ENCODE measurements around the gene PKMYT1.

Gene PKMYT1

GRCh38 chr16:3004319-3004718, 24.1 kb upstream of the PKMYT1 start:
- DNase-seq (ENCODE audit: low read depth) = no peak
- H3K4me3 ChIP-seq (ENCODE audit: low read length) = no peak overlapping the region
- TF ChIP-seq CTCF (conservative IDR thresholded peaks at IDR 0.05; ENCODE audit: low read depth, low read length) = no peak

GRCh38 chr16:3003582-3004270, 23.5 kb upstream of the PKMYT1 start:
- no peak overlapping the region for H3K4me3 ChIP-seq (ENCODE audit: low read length)
- TF ChIP-seq CTCF (conservative IDR thresholded peaks at IDR 0.05; ENCODE audit: low read depth, low read length) = peak; percentile 32
- DNase-seq (ENCODE audit: low read depth) = peak; percentile 97

GRCh38 chr16:3001316-3001715, 21.1 kb upstream of the PKMYT1 start:
- no peak overlapping the region for H3K4me3 ChIP-seq (ENCODE audit: low read length)
- no peak for DNase-seq (ENCODE audit: low read depth)

GRCh38 chr16:3000540-3000939, 20.3 kb upstream of the PKMYT1 start:
- no peak for TF ChIP-seq CTCF (conservative IDR thresholded peaks at IDR 0.05; ENCODE audit: low read depth, low read length)
- H3K4me3 ChIP-seq (ENCODE audit: low read length) = no peak overlapping the region
- DNase-seq (ENCODE audit: low read depth) = no peak

More at GRCh38 chr16:3001316-3001715, 21.1 kb upstream of the PKMYT1 start:
- TF ChIP-seq CTCF (conservative IDR thresholded peaks at IDR 0.05; ENCODE audit: low read depth, low read length) = no peak

GRCh38 chr16:2999929-3000328, 19.7 kb upstream of the PKMYT1 start:
- no peak for DNase-seq (ENCODE audit: low read depth)
- no peak for TF ChIP-seq CTCF (conservative IDR thresholded peaks at IDR 0.05; ENCODE audit: low read depth, low read length)

GRCh38 chr16:2996298-2996697, 16.1 kb upstream of the PKMYT1 start:
- H3K4me3 ChIP-seq (ENCODE audit: low read length) = no peak overlapping the region
- DNase-seq (ENCODE audit: low read depth) = no peak
- no peak for TF ChIP-seq CTCF (conservative IDR thresholded peaks at IDR 0.05; ENCODE audit: low read depth, low read length)

More at GRCh38 chr16:2999929-3000328, 19.7 kb upstream of the PKMYT1 start:
- no peak overlapping the region for H3K4me3 ChIP-seq (ENCODE audit: low read length)

- TF ChIP-seq CTCF (conservative IDR thresholded peaks at IDR 0.05; ENCODE audit: low read depth, low read length) = no peak
- no peak for DNase-seq (ENCODE audit: low read depth)
- no peak overlapping the region for H3K4me3 ChIP-seq (ENCODE audit: low read length)
These were observed 12.3 kb upstream of the PKMYT1 start for GRCh38 chr16:2992383-2993081.

All from retinal pigment epithelial cell (primary cell).